Progenitor cell of endocrine pancreas (in vitro differentiated cells): ENCODE data around the gene GFY. TPM values are rescaled to one million over a fixed set of nuclear protein-coding genes. Genes with fewer than 3 reads are reported as not detected.
"Not testable (repeated sequence)": the region's sequence is repeated elsewhere in the genome, so short reads cannot be mapped to it uniquely, and the experiment has no call there.

Experiments used
- DNase-seq: peaks from one replicate; pipeline ENCODE4 v3.0.0; 2021; ENCODE audit warnings: low spot score; ENCODE audit not compliant: unreplicated experiment
- H3K27ac Mint-ChIP-seq: 2 replicates; pipeline ENCODE4 v1.8.0; 2021; ENCODE audit warnings: mild to moderate bottlenecking, moderate library complexity, mixed read lengths
- H3K27me3 Mint-ChIP-seq: 2 replicates; pipeline ENCODE4 v1.8.0; 2021; ENCODE audit warnings: mixed read lengths
- H3K36me3 Mint-ChIP-seq: 2 replicates; pipeline ENCODE4 v1.8.0; 2022; ENCODE audit warnings: mixed read lengths; ENCODE audit not compliant: insufficient read depth
- H3K4me1 Mint-ChIP-seq: 2 replicates; pipeline ENCODE4 v1.8.0; 2021; ENCODE audit warnings: low read depth, mixed read lengths
- H3K4me3 Mint-ChIP-seq: 2 replicates; pipeline ENCODE4 v1.8.0; 2021; ENCODE audit warnings: low read depth, mild to moderate bottlenecking, moderate library complexity, mixed read lengths
- H3K9me3 Mint-ChIP-seq: 2 replicates; pipeline ENCODE4 v1.8.0; 2021; ENCODE audit warnings: low read depth, mixed read lengths
- total RNA-seq: library from RNA; stranded (reverse); gene quantifications from 2 replicates; pipeline ENCODE4 v1.2.1, GENCODE V29; 2021
- TF ChIP-seq, protein P1 (sequence below): fragments of 200-600 bp; sonication (generic); IDR thresholded peaks from one replicate; pipeline ENCODE4 v1.5.0; 2021; ENCODE audit warnings: antibody characterized with exemption, mild to moderate bottlenecking; ENCODE audit not compliant: unreplicated experiment

The GFY gene
- total RNA-seq, 1 donor from 2014 or later = not detected

DNA sequence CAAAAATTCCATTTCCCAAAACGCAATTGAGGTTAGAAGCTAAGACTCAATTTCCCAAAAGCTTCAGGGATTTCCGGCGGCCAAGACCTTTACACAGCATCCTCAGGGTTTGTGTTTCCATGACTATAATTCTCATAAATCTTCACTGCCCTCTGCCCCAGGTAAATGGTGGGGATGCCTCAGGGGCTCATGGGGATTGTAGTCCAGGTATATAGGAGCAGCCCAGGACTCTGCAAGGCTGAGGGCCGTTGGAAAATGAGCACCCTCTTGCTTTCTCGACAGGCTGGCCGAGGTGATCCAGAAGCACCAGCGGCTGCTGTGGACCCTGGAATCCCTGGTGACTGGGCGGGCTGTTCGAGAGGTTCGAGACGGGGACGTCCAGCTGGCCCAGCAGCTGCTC lies 34.2 kb downstream of the GFY start:
- no peaks in the 10 kb centered on the region for H3K9me3 Mint-ChIP-seq

DNA sequence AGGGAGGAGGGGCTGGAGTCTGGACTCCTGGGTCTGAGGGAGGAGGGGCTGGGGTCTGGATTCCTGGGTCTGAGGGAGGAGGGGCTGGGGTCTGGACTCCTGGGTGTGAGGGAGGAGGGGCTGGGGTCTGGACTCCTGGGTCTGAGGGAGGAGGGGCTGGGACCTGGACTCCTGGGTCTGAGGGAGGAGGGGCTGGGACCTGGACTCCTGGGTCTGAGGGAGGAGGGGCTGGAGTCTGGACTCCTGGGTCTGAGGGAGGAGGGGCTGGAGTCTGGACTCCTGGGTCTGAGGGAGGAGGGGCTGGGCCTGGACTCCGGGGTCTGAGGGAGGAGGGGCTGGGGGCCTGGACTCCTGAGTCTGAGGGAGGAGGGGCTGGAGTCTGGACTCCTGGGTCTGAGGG lies 35.9 kb downstream of the GFY start:
- not testable (repeated sequence) for H3K9me3 Mint-ChIP-seq, DNase-seq, H3K4me3 Mint-ChIP-seq, H3K36me3 Mint-ChIP-seq, H3K27me3 Mint-ChIP-seq, H3K27ac Mint-ChIP-seq, H3K4me1 Mint-ChIP-seq

More for the DNA sequence above, 34.2 kb downstream of the GFY start:
- Mint-ChIP-seq H3K36me3 (peaks cover 4% of the 10 kb centered on the region), H3K27me3 (no peaks in the 10 kb centered on the region), H3K4me3 (no peak overlapping the region), H3K4me1 (no peaks in the 10 kb centered on the region), H3K27ac (no peak overlapping the region)
- DNase-seq = no peak
- TF ChIP-seq, protein P1, sequence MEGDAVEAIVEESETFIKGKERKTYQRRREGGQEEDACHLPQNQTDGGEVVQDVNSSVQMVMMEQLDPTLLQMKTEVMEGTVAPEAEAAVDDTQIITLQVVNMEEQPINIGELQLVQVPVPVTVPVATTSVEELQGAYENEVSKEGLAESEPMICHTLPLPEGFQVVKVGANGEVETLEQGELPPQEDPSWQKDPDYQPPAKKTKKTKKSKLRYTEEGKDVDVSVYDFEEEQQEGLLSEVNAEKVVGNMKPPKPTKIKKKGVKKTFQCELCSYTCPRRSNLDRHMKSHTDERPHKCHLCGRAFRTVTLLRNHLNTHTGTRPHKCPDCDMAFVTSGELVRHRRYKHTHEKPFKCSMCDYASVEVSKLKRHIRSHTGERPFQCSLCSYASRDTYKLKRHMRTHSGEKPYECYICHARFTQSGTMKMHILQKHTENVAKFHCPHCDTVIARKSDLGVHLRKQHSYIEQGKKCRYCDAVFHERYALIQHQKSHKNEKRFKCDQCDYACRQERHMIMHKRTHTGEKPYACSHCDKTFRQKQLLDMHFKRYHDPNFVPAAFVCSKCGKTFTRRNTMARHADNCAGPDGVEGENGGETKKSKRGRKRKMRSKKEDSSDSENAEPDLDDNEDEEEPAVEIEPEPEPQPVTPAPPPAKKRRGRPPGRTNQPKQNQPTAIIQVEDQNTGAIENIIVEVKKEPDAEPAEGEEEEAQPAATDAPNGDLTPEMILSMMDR = no peak

DNA sequence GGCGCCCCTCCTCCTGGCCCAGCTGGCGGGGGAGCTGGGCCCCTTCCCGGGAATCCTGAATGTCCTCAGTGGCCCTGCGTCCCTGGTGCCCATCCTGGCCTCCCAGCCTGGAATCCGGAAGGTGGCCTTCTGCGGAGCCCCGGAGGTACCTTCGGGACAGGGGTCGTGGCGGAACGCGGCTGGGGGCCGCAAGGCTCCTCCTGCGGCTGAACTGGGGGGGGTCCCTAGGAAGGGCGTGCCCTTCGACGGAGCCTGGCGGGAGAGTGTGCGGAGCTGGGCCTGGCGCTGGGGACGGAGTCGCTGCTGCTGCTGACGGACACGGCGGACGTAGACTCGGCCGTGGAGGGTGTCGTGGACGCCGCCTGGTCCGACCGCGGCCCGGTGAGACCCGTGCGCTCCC lies 36.5 kb downstream of the GFY start:
- no peak overlapping the region for H3K27ac Mint-ChIP-seq

DNA sequence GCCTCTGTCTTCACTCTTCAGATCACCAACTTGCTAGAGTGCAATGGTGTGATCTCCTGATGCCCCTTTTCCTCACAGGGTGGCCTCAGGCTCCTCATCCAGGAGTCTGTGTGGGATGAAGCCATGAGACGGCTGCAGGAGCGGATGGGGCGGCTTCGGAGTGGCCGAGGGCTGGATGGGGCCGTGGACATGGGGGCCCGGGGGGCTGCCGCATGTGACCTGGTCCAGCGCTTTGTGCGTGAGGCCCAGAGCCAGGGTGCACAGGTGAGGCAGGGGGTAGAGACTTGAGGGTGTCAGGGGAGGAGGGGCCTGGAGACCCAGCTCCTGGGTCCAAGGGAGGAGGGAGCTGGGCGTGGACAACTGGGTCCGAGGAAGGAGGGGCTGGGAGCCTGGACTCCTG lies 37.3 kb downstream of the GFY start:
- H3K4me1 Mint-ChIP-seq = no peaks in the 10 kb centered on the region
- no peak overlapping the region for H3K27ac Mint-ChIP-seq
- H3K4me3 Mint-ChIP-seq = no peak overlapping the region
- H3K9me3 Mint-ChIP-seq = no peaks in the 10 kb centered on the region
- TF ChIP-seq, protein P1 = no peak
- H3K36me3 Mint-ChIP-seq = peaks cover 2% of the 10 kb centered on the region
- no peaks in the 10 kb centered on the region for H3K27me3 Mint-ChIP-seq
- DNase-seq = no peak

More for the DNA sequence above, 36.5 kb downstream of the GFY start:
- H3K36me3 Mint-ChIP-seq = peaks cover 4% of the 10 kb centered on the region
- H3K27me3 Mint-ChIP-seq = no peaks in the 10 kb centered on the region
- H3K4me1 Mint-ChIP-seq = no peaks in the 10 kb centered on the region
- TF ChIP-seq, protein P1 = no peak
- no peak overlapping the region for H3K4me3 Mint-ChIP-seq
- no peak for DNase-seq
- H3K9me3 Mint-ChIP-seq = no peaks in the 10 kb centered on the region

DNA sequence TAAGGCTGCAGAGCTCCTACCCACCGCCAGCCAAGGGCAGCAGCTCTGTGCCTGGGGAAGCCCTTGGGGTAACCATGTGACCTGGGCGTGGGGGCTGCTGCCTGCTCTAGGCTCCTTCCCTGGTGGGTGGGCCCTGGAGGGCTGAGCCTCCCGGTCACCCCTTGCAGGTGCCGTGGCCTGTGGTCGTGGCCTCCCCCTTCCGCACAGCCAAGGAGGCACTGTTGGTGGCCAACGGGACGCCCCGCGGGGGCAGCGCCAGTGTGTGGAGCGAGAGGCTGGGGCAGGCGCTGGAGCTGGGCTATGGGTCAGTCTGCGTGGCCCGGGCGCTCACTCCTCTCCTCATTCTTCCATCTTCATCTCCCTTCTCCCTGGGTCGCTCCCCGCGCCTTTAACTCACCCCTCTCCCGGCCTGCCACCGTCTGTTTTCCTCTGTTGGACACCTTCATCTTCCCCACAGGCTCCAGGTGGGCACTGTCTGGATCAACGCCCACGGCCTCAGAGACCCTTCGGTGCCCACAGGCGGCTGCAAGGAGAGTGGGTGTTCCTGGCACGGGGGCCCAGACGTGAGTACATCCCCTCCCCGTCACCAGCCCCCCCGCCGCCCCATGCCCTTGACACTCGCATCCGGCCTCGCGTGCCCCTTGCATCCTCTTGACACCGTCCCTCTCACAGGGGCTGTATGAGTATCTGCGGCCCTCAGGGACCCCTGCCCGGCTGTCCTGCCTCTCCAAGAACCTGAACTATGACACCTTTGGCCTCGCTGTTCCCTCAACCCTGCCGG lies 39.0 kb downstream of the GFY start:
- TF ChIP-seq, protein P1 = no peak
- Mint-ChIP-seq H3K4me1 (no peaks in the 10 kb centered on the region), H3K27me3 (no peaks in the 10 kb centered on the region), H3K27ac (no peak overlapping the region), H3K4me3 (no peak overlapping the region), H3K36me3 (peaks cover 6% of the 10 kb centered on the region), H3K9me3 (no peaks in the 10 kb centered on the region)
- DNase-seq = no peak

DNA sequence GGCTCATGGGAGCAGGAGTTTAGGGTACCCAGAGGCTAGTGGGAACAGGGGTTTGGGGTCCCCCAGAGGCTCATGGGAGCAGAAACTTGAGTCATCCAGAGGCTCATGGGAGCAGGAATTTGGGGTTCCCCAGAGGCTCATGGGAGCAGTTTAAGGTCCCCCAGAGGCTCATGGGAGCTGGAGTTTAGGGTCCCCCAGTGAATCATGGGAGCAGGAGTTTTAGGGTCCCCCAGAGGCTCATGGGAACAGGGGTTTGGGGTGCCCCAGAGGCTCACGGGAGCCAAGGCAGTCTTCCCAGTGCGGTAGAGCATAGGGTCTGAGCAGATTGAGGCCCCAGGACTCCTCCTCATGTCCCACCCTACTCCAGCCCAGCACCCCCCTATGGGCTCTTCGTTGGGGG lies 40.2 kb downstream of the GFY start:
- H3K9me3 Mint-ChIP-seq = no peaks in the 10 kb centered on the region
- H3K36me3 Mint-ChIP-seq = peaks cover 6% of the 10 kb centered on the region
- no peak for DNase-seq
- no peaks in the 10 kb centered on the region for H3K4me1 Mint-ChIP-seq
- no peaks in the 10 kb centered on the region for H3K27me3 Mint-ChIP-seq
- H3K4me3 Mint-ChIP-seq = no peak overlapping the region
- H3K27ac Mint-ChIP-seq = no peak overlapping the region
- TF ChIP-seq, protein P1 = no peak
